GM18526 (cell line): Measurements from ENCODE around the gene ETS1.

Source experiments
- POLR2A ChIP-seq: IDR thresholded peaks from 3 replicates; pipeline ENCODE4 v1.6.1; 2011; ENCODE audit not compliant: insufficient read length; ENCODE audit errors: extremely low read depth

The ETS1 gene

GRCh38 chr11:128477278-128477677, 110.1 kb downstream of the ETS1 start:
- no peak for TF ChIP-seq POLR2A

- TF ChIP-seq POLR2A = no peak
Measured at GRCh38 chr11:128476729-128477128, 110.6 kb downstream of the ETS1 start.

GRCh38 chr11:128476049-128476448, 111.3 kb downstream of the ETS1 start:
- no peak for TF ChIP-seq POLR2A

- TF ChIP-seq POLR2A = no peak
Measured at GRCh38 chr11:128474036-128474874, 113.1 kb downstream of the ETS1 start.

- TF ChIP-seq POLR2A = no peak
Measured at GRCh38 chr11:128473636-128474035, 113.7 kb downstream of the ETS1 start.

GRCh38 chr11:128472128-128473089, 114.9 kb downstream of the ETS1 start:
- no peak for TF ChIP-seq POLR2A

- TF ChIP-seq POLR2A = peak; percentile 30
Measured at GRCh38 chr11:128471138-128471661, 116.2 kb downstream of the ETS1 start.

GRCh38 chr11:128470081-128470480, 117.3 kb downstream of the ETS1 start:
- no peak for TF ChIP-seq POLR2A

GRCh38 chr11:128469220-128469619, 118.1 kb downstream of the ETS1 start:
- no peak for TF ChIP-seq POLR2A

- no peak for TF ChIP-seq POLR2A
Measured at GRCh38 chr11:128468111-128468510, 119.2 kb downstream of the ETS1 start.

- TF ChIP-seq POLR2A = no peak
Measured at GRCh38 chr11:128467610-128468041, 119.7 kb downstream of the ETS1 start.

- no peak for TF ChIP-seq POLR2A
Measured at GRCh38 chr11:128467041-128467440, 120.3 kb downstream of the ETS1 start.

- TF ChIP-seq POLR2A = no peak
Measured at GRCh38 chr11:128465946-128466705, 121.2 kb downstream of the ETS1 start.

GRCh38 chr11:128465531-128465930, 121.8 kb downstream of the ETS1 start:
- no peak for TF ChIP-seq POLR2A
